ENCODE data around the gene NGEF. TPM values are rescaled to one million over a fixed set of nuclear protein-coding genes. Genes with fewer than 3 reads are reported as not detected.

The NGEF gene
- total RNA-seq, 1 donor from 2014 or later: 0.16 TPM

- no peak overlapping the region for H3K4me2 ChIP-seq (ENCODE audit: low read length)
- H2AFZ ChIP-seq (ENCODE audit: low read depth, low read length): no peak overlapping the region
- Mint-ChIP-seq H3K4me3 (ENCODE audit: unreplicated experiment) (no peak overlapping the region), H3K4me1 (ENCODE audit: low read depth, unreplicated experiment) (peaks cover 7% of the 10 kb centered on the region), H3K27ac (ENCODE audit: unreplicated experiment) (no peak overlapping the region), H3K36me3 (ENCODE audit: low read depth, unreplicated experiment) (no peaks in the 10 kb centered on the region), H3K9me3 (ENCODE audit: unreplicated experiment) (no peaks in the 10 kb centered on the region), H3K27me3 (ENCODE audit: low read depth, unreplicated experiment) (peaks cover 15% of the 10 kb centered on the region)
- TF ChIP-seq EZH2 (IDR thresholded peaks at IDR 0.05; ENCODE audit: insufficient read depth, low read length) (no peak), CTCF (IDR thresholded peaks at IDR 0.05; ENCODE audit: insufficient read depth, low read depth, low read length) (no peak)
- no peaks in the 10 kb centered on the region for H4K20me1 ChIP-seq (ENCODE audit: insufficient read depth, low read length)
- peaks cover 14% of the 10 kb centered on the region for H3K4me1 ChIP-seq (ENCODE audit: insufficient read depth, low read length)
- H3K79me2 ChIP-seq (ENCODE audit: insufficient read depth, low read length): no peaks in the 10 kb centered on the region
- no peak overlapping the region for H3K9ac ChIP-seq (ENCODE audit: low read length)
- H3K27me3 ChIP-seq (ENCODE audit: insufficient read depth, low read length): no peaks in the 10 kb centered on the region
- H3K4me3 ChIP-seq (ENCODE audit: insufficient read depth, low read depth, low read length): no peak overlapping the region
- H3K27ac ChIP-seq (ENCODE audit: low read depth, low read length): no peak overlapping the region
- no peak for DNase-seq (ENCODE audit: low read depth)
- no peaks in the 10 kb centered on the region for H3K36me3 ChIP-seq (ENCODE audit: insufficient read depth, low read length)
- no peaks in the 10 kb centered on the region for H3K9me3 ChIP-seq (ENCODE audit: insufficient read depth, low read depth, low read length)
- no peak for FAIRE-seq
Observed at GRCh38 chr2:232981356-232981755, 31.7 kb downstream of the NGEF start.

- Mint-ChIP-seq H3K4me3 (ENCODE audit: unreplicated experiment) (no peak overlapping the region), H3K9me3 (ENCODE audit: unreplicated experiment) (no peaks in the 10 kb centered on the region), H3K36me3 (ENCODE audit: low read depth, unreplicated experiment) (no peaks in the 10 kb centered on the region), H3K27me3 (ENCODE audit: low read depth, unreplicated experiment) (peaks cover 15% of the 10 kb centered on the region), H3K27ac (ENCODE audit: unreplicated experiment) (no peak overlapping the region), H3K4me1 (ENCODE audit: low read depth, unreplicated experiment) (peaks cover 7% of the 10 kb centered on the region)
- FAIRE-seq (no peak), DNase-seq (ENCODE audit: low read depth) (no peak)
- Histone ChIP-seq H3K9me3 (ENCODE audit: insufficient read depth, low read depth, low read length) (no peaks in the 10 kb centered on the region), H3K79me2 (ENCODE audit: insufficient read depth, low read length) (no peaks in the 10 kb centered on the region), H3K4me2 (ENCODE audit: low read length) (peak overlapping the region; percentile 68), H2AFZ (ENCODE audit: low read depth, low read length) (no peak overlapping the region), H4K20me1 (ENCODE audit: insufficient read depth, low read length) (no peaks in the 10 kb centered on the region), H3K27me3 (ENCODE audit: insufficient read depth, low read length) (no peaks in the 10 kb centered on the region), H3K9ac (ENCODE audit: low read length) (no peak overlapping the region), H3K36me3 (ENCODE audit: insufficient read depth, low read length) (no peaks in the 10 kb centered on the region), H3K27ac (ENCODE audit: low read depth, low read length) (no peak overlapping the region), H3K4me3 (ENCODE audit: insufficient read depth, low read depth, low read length) (no peak overlapping the region), H3K4me1 (ENCODE audit: insufficient read depth, low read length) (peaks cover 14% of the 10 kb centered on the region)
- TF ChIP-seq CTCF (IDR thresholded peaks at IDR 0.05; ENCODE audit: insufficient read depth, low read depth, low read length) (no peak), EZH2 (IDR thresholded peaks at IDR 0.05; ENCODE audit: insufficient read depth, low read length) (no peak)
Observed at GRCh38 chr2:232980683-232981082, 32.4 kb downstream of the NGEF start.

GRCh38 chr2:232979871-232980461 is 33.1 kb downstream of the NGEF start:
- Histone ChIP-seq H3K79me2 (ENCODE audit: insufficient read depth, low read length) (no peaks in the 10 kb centered on the region), H3K4me3 (ENCODE audit: insufficient read depth, low read depth, low read length) (no peak overlapping the region), H3K27me3 (ENCODE audit: insufficient read depth, low read length) (no peaks in the 10 kb centered on the region), H3K27ac (ENCODE audit: low read depth, low read length) (no peak overlapping the region), H3K9ac (ENCODE audit: low read length) (no peak overlapping the region), H3K4me1 (ENCODE audit: insufficient read depth, low read length) (peaks cover 14% of the 10 kb centered on the region), H2AFZ (ENCODE audit: low read depth, low read length) (peak overlapping the region; percentile 73), H3K9me3 (ENCODE audit: insufficient read depth, low read depth, low read length) (no peaks in the 10 kb centered on the region), H3K4me2 (ENCODE audit: low read length) (peak overlapping the region; percentile 68), H3K36me3 (ENCODE audit: insufficient read depth, low read length) (no peaks in the 10 kb centered on the region), H4K20me1 (ENCODE audit: insufficient read depth, low read length) (no peaks in the 10 kb centered on the region)
- Mint-ChIP-seq H3K27me3 (ENCODE audit: low read depth, unreplicated experiment) (peaks cover 18% of the 10 kb centered on the region), H3K4me3 (ENCODE audit: unreplicated experiment) (no peak overlapping the region), H3K27ac (ENCODE audit: unreplicated experiment) (peak overlapping the region; percentile 56), H3K4me1 (ENCODE audit: low read depth, unreplicated experiment) (peaks cover 7% of the 10 kb centered on the region), H3K36me3 (ENCODE audit: low read depth, unreplicated experiment) (no peaks in the 10 kb centered on the region), H3K9me3 (ENCODE audit: unreplicated experiment) (no peaks in the 10 kb centered on the region)
- peak; percentile 20 for FAIRE-seq
- peak; percentile 24 for TF ChIP-seq CTCF (IDR thresholded peaks at IDR 0.05; ENCODE audit: insufficient read depth, low read depth, low read length)
- no peak for TF ChIP-seq EZH2 (IDR thresholded peaks at IDR 0.05; ENCODE audit: insufficient read depth, low read length)
- DNase-seq (ENCODE audit: low read depth): peak; percentile 72
